Thoracic aorta (tissue), 2 donors: ENCODE data around the gene UBE2F. TPM values are rescaled to one million over a fixed set of nuclear protein-coding genes. Genes with fewer than 3 reads are reported as not detected.
"Not testable (repeated sequence)": the region's sequence is repeated elsewhere in the genome, so short reads cannot be mapped to it uniquely, and the experiment has no call there.

Experiments
- ATAC-seq: fragments of 150-250 bp; one replicate; pipeline ENCODE4 v1.8.0; 2017; ENCODE audit warnings: low read depth; ENCODE audit not compliant: insufficient number of reproducible peaks, low FRiP score
- DNase-seq: peaks from one replicate; pipeline ENCODE4 v3.0.0-alpha.2; 2020; ENCODE audit warnings: low spot score
- H3K27ac ChIP-seq, 2 donors: fragments of 200-600 bp; sonication (generic); 1 replicate in 1 of 2; 2 replicates in 1 of 2; pipeline ENCODE4 v1.5.1; 2016; ENCODE audit warnings: mild to moderate bottlenecking in 2 of 2, moderate library complexity in 2 of 2
- H3K27me3 ChIP-seq: fragments of 200-600 bp; sonication (generic); replicated peaks from 2 replicates; pipeline ENCODE4 v1.6.0; 2016; ENCODE audit warnings: mild to moderate bottlenecking; ENCODE audit not compliant: insufficient read depth
- H3K36me3 ChIP-seq: fragments of 200-600 bp; sonication (generic); one replicate; pipeline ENCODE4 v1.5.1; 2016
- H3K4me1 ChIP-seq, 2 donors: fragments of 200-600 bp; sonication (generic); 1 replicate in 1 of 2; 2 replicates in 1 of 2; pipeline versions ENCODE4 v1.5.1 to v1.6.0; 2016; ENCODE audit warnings: low read depth in 2 of 2, mild to moderate bottlenecking in 1 of 2; ENCODE audit not compliant: control insufficient read depth in 1 of 2
- H3K4me3 ChIP-seq: fragments of 200-600 bp; sonication (generic); 2 replicates; pipeline ENCODE4 v1.5.1; 2016; ENCODE audit warnings: mild to moderate bottlenecking
- H3K9me3 ChIP-seq: fragments of 200-600 bp; sonication (generic); 2 replicates; pipeline ENCODE4 v1.5.1; 2016
- total RNA-seq, 2 donors: library from RNA; depleted of rRNA; stranded (reverse); fragments of >200 nt; gene quantifications; one replicate each; pipeline versions ENCODE4 v1.1.0 to v1.2.3, GENCODE V29; 2016
- TF ChIP-seq, protein P1 (sequence below): fragments of 200-600 bp; sonication (generic); IDR thresholded peaks from one replicate; pipeline ENCODE4 v1.5.1; 2019; ENCODE audit warnings: antibody characterized with exemption

The UBE2F gene
- total RNA-seq, 2 donors from 2014 or later, result 51.9 to 69.3 TPM

DNA sequence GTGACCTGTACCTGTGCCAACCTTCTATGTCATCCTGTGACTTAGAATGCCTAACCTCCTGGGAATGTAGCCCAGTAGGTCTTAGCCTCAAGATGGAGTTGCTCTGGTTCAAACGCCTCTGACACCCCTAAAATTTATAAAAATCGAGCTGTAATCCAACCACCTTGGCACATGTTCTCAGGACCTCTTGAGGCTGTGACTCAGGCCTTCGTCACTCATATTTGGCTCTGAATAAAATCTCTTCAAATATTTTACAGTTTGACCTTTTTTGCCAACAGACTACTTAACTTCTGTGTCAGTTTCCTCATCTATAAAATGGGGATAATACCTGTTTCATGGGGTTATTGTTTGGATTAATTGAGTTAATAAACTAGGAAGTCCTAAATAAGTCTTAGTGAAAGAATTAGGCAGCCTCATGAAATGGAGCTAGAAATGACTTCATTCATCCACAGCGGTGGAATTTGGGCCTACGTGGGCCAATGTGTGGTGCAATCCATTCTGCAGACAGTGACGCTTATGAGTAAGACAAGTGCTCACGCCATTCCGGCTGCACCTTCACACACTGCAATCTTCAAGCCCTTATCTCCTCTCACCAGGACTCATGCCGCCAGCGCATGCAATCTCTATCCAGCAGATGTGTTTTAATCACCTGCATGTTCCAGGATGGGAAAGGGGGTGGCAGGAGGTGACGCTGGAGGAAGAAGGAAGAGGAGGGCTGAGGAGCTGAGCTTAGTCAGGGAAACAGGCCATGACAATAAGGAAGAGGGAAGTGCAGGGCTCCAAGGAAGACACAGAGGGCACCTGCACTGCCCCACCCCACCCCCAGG is 2.0 kb upstream of the UBE2F start:
- peaks cover 7% of the 10 kb centered on the region for H3K9me3 ChIP-seq
- no peak for DNase-seq
- peaks cover 11 to 28% of the 10 kb centered on the region in 2 donors for H3K4me1 ChIP-seq
- H3K27me3 ChIP-seq, result no peaks in the 10 kb centered on the region
- no peak overlapping the region for H3K27ac ChIP-seq
- H3K4me3 ChIP-seq, result no peak overlapping the region
- TF ChIP-seq, protein P1, sequence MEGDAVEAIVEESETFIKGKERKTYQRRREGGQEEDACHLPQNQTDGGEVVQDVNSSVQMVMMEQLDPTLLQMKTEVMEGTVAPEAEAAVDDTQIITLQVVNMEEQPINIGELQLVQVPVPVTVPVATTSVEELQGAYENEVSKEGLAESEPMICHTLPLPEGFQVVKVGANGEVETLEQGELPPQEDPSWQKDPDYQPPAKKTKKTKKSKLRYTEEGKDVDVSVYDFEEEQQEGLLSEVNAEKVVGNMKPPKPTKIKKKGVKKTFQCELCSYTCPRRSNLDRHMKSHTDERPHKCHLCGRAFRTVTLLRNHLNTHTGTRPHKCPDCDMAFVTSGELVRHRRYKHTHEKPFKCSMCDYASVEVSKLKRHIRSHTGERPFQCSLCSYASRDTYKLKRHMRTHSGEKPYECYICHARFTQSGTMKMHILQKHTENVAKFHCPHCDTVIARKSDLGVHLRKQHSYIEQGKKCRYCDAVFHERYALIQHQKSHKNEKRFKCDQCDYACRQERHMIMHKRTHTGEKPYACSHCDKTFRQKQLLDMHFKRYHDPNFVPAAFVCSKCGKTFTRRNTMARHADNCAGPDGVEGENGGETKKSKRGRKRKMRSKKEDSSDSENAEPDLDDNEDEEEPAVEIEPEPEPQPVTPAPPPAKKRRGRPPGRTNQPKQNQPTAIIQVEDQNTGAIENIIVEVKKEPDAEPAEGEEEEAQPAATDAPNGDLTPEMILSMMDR, result no peak
- no peak for ATAC-seq
- no peaks in the 10 kb centered on the region for H3K36me3 ChIP-seq

DNA sequence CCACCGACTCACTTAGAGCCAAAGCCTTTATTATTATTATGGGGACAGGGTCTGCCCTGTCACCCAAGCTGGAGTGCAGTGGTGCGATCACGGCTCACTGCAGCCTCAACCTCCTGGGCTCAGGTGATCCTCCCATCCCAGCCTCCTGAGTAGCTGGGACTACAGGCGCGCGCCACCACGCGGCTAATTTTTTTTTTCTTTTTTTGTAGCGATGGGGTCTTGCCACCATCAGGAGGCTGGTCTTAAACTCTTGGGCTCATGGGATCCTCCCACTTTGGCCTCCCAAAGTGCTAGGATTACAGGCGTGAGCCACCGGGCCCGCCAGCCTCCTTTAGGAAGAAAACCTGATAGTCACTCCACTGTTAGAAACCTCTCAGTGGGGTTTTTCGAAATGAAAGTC is 970 bp upstream of the UBE2F start:
- H3K27ac ChIP-seq, ATAC-seq, H3K36me3 ChIP-seq, H3K9me3 ChIP-seq, H3K27me3 ChIP-seq, DNase-seq: not testable (repeated sequence)
- H3K4me3 ChIP-seq, result peak overlapping the region; percentile 72
- H3K4me1 ChIP-seq, result peaks cover 11 to 36% of the 10 kb centered on the region in 2 donors

DNA sequence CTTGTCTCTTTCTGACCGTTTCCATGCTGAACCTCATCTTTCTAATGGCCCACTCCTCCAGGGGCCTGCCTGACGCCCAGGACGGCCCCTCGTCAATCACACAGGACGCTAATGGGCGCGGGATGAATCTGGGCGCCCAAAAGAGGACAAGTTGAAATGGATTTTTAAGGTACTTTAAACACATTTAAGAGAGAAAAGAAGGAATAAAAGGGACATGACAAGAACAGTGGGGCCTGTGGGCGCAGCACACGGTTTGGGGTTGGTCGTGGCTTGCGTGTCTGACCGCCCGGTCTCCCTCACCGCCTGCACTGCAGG is 607 bp upstream of the UBE2F start:
- peaks cover 7% of the 10 kb centered on the region for H3K9me3 ChIP-seq
- H3K27me3 ChIP-seq, result no peaks in the 10 kb centered on the region
- peak overlapping the region; percentile 72 for H3K4me3 ChIP-seq
- no peak for DNase-seq
- H3K27ac ChIP-seq, result peak overlapping the region; percentile 3 to 48
- H3K4me1 ChIP-seq, result peaks cover 11 to 38% of the 10 kb centered on the region in 2 donors
- TF ChIP-seq, protein P1, result no peak
- no peaks in the 10 kb centered on the region for H3K36me3 ChIP-seq
- no peak for ATAC-seq

DNA sequence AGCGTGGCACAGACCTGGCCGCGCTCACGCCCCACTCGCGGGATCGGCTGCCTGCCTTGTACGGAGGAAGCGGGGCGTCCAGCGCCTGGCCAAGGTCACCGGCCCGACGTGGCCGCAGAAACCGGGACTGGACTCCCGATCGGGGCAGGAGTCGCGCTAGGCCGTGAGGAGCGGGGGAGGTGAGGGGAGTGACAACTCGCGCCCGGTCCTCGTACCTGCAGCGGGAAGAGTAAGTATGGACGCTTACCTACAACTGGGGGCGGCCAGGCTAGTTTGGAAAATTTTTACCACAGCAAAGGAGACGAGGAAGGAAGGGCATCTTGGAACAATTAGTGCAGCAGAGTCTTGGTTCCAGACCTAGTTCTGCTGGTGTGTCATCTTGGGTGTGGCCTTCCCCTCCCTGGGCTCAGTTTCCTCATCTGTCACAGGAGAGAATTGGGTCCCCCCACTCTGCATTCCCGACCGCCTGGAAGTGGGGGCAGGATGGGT is 693 bp downstream of the UBE2F start:
- Histone ChIP-seq H3K36me3 (no peaks in the 10 kb centered on the region), H3K4me3 (peak overlapping the region; percentile 87), H3K9me3 (peaks cover 1% of the 10 kb centered on the region), H3K27ac (peak overlapping the region; percentile 41 to 57), H3K27me3 (no peaks in the 10 kb centered on the region), H3K4me1 (peaks cover 11 to 38% of the 10 kb centered on the region in 2 donors)
- TF ChIP-seq, protein P1, result no peak
- DNase-seq (no peak), ATAC-seq (no peak)

DNA sequence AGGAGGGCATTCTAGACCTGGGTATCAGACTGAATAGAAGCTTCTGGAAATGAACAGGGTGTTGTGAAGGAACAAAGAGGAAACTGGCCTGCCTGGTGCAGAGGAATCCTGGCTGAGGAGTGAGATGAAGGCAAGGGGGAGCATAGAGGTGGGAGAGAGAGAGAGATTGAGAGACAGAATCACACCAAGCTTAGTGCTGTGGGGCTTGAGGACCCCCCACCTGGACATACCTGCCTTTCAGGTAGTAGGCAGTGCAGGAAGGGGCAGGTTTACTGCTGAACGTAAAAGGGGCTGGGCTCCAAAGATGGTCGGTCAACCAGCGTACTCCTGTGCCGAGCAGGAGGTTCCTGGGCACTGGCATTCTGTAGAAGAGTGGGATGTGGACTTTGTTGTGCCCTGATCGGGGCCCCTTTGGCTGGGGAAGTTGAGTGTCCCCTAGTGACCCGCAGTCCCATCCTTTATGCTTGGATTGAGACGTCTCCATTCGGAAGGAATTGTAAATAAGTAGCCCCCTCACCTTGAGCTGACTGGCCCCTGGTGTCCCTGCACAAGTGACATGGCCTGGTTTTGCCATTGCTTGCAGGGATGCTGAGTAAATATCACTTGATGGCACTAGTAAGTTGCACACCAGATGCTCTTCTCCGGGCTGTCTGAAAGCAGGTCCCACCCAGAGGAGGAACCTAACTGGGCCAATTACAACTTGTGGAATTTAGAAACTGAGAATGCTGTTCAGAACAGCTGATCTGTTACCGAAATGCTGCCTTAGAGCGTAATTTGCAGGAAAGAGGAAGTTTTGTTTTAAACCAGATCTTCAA is 1.4 kb downstream of the UBE2F start:
- peak overlapping the region; percentile 41 to 57 for H3K27ac ChIP-seq
- H3K27me3 ChIP-seq, result no peaks in the 10 kb centered on the region
- H3K4me3 ChIP-seq, result peak overlapping the region; percentile 87
- no peaks in the 10 kb centered on the region for H3K9me3 ChIP-seq
- DNase-seq (no peak), ATAC-seq (no peak)
- TF ChIP-seq, protein P1, result no peak
- peaks cover 11 to 38% of the 10 kb centered on the region in 2 donors for H3K4me1 ChIP-seq
- no peaks in the 10 kb centered on the region for H3K36me3 ChIP-seq
